DND-41 (cell line): Measurements from ENCODE around the gene PDCD6IP.

Source experiments
- EZH2 ChIP-seq: IDR thresholded peaks from 3 replicates; pipeline ENCODE4 v1.6.1; 2012; ENCODE audit warnings: borderline replicate concordance, low read depth, mild to moderate bottlenecking, moderate library complexity, low read length, inconsistent platforms; ENCODE audit not compliant: severe bottlenecking
- TF ChIP-seq, protein P1 (sequence below): IDR thresholded peaks from 2 replicates; pipeline ENCODE4 v1.5.1; 2012; ENCODE audit warnings: borderline replicate concordance, low read length, moderate library complexity, mild to moderate bottlenecking; ENCODE audit not compliant: poor library complexity, severe bottlenecking; ENCODE audit errors: extremely low read depth

DNA sequence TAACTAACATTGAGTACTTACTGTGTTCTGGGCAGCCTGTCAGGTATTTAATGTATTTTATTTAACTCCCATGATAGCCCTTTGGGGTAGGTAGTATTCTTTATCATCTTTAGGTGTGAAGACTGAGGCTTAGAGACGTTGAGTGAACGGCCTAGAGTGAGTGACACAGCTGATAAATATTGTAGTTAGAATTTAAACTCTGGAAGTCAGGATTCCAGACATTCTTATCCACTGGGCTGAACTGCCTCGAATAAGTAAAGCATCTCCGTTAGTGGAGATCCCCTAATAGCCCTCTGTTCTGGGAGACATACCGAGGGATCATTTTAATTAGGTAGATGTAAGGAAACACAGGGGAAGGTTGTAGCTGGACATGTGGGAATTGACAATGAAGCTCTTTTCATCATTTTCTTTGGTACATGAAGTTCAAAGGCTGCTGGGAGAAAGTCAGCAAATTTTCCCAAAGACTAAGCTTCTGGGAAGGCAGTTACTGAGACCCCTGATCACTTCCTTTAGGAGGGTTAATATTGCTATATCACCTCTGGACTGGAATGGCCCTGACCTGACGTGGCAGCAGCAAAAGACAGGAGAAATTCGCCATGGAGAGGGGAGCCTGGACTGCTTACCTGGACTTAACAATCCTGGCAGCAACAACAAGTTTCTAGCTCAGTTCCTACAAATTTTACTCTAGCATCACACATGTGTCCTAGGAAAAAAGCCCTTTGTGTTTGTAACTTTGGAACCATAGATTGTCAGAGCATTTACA is 11.7 kb upstream of the PDCD6IP start:
- TF ChIP-seq, protein P1, sequence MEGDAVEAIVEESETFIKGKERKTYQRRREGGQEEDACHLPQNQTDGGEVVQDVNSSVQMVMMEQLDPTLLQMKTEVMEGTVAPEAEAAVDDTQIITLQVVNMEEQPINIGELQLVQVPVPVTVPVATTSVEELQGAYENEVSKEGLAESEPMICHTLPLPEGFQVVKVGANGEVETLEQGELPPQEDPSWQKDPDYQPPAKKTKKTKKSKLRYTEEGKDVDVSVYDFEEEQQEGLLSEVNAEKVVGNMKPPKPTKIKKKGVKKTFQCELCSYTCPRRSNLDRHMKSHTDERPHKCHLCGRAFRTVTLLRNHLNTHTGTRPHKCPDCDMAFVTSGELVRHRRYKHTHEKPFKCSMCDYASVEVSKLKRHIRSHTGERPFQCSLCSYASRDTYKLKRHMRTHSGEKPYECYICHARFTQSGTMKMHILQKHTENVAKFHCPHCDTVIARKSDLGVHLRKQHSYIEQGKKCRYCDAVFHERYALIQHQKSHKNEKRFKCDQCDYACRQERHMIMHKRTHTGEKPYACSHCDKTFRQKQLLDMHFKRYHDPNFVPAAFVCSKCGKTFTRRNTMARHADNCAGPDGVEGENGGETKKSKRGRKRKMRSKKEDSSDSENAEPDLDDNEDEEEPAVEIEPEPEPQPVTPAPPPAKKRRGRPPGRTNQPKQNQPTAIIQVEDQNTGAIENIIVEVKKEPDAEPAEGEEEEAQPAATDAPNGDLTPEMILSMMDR = no peak
- no peak for TF ChIP-seq EZH2
